Liver (tissue), 3 donors: ENCODE measurements around the gene DDOST.

Experiments
- EGR1 ChIP-seq, 2 donors: IDR thresholded peaks; 2 replicates each; pipeline ENCODE4 v1.6.1; 2016 to 2018; ENCODE audit warnings: antibody characterized with exemption in 2 of 2, low read depth in 2 of 2
- FOXA1 ChIP-seq: IDR thresholded peaks from 2 replicates; pipeline ENCODE4 v1.6.1; 2016; ENCODE audit warnings: antibody characterized with exemption
- GABPA ChIP-seq, 2 donors: IDR thresholded peaks in 1 of 2; conservative IDR thresholded peaks in 1 of 2; 2 replicates each; pipeline ENCODE4 v1.6.1; 2016; ENCODE audit warnings: antibody characterized with exemption in 2 of 2, mild to moderate bottlenecking in 1 of 2, moderate library complexity in 1 of 2
- JUND ChIP-seq, 2 donors: IDR thresholded peaks; 2 replicates each; pipeline ENCODE4 v1.6.1; 2016; ENCODE audit warnings: antibody characterized with exemption in 2 of 2
- NR2F2 ChIP-seq: IDR thresholded peaks from 2 replicates; pipeline ENCODE4 v1.6.1; 2016; ENCODE audit warnings: antibody characterized with exemption
- TAF1 ChIP-seq: conservative IDR thresholded peaks from 2 replicates; pipeline ENCODE4 v1.6.1; 2016; ENCODE audit warnings: antibody characterized with exemption, mild to moderate bottlenecking
- YY1 ChIP-seq: IDR thresholded peaks from 2 replicates; pipeline ENCODE4 v1.6.1; 2016; ENCODE audit warnings: antibody characterized with exemption, mild to moderate bottlenecking
- TF ChIP-seq, protein P1 (sequence below): fragments of 150-350 bp; IDR thresholded peaks from 2 replicates; pipeline ENCODE4 v1.5.1; 2017; ENCODE audit warnings: improper control_type of control experiment, low read depth, low read length; ENCODE audit not compliant: missing input control
- TF ChIP-seq, protein P2 (sequence below): IDR thresholded peaks from 2 replicates; pipeline ENCODE4 v1.6.1; 2016; ENCODE audit warnings: antibody characterized with exemption, mild to moderate bottlenecking
- TF ChIP-seq, protein P3 (sequence below): IDR thresholded peaks from 2 replicates; pipeline ENCODE4 v1.6.1; 2016; ENCODE audit warnings: antibody characterized with exemption
- TF ChIP-seq, protein P4 (sequence below): IDR thresholded peaks from 2 replicates; pipeline ENCODE4 v1.6.1; 2016; ENCODE audit warnings: antibody characterized with exemption
- TF ChIP-seq, protein P5 (sequence below): IDR thresholded peaks from 2 replicates; pipeline ENCODE4 v1.6.1; 2016; ENCODE audit warnings: antibody characterized with exemption
- donor health status: healthy.
- donor health status: healthy.

DNA sequence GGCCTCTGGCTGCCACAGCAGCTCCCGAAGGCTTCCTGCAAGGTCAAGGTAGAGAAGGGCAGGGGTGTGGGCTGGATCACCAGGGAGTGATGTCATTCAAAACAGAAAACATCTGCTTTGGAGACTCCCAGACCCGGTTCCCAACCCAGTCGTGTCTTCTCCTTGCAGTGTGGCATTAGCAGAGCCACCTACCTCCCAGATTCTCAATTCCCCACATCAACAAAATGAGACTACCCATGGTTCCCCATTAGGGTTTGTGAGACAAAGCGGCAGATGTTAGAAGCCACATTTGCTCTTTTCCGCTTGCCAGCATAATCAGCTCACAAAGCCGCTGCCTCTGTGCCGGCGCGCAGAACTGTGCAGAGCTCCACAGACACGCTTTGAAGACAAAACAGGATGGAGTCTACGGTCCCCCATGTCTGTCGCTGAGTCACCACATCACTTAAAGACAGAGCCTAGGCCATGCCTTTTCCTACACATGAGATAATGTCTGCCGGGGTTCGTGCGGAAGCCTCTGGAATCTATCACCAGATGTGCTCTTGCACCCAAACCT lies 44.1 kb upstream of the DDOST start:
- TF ChIP-seq, protein P1, sequence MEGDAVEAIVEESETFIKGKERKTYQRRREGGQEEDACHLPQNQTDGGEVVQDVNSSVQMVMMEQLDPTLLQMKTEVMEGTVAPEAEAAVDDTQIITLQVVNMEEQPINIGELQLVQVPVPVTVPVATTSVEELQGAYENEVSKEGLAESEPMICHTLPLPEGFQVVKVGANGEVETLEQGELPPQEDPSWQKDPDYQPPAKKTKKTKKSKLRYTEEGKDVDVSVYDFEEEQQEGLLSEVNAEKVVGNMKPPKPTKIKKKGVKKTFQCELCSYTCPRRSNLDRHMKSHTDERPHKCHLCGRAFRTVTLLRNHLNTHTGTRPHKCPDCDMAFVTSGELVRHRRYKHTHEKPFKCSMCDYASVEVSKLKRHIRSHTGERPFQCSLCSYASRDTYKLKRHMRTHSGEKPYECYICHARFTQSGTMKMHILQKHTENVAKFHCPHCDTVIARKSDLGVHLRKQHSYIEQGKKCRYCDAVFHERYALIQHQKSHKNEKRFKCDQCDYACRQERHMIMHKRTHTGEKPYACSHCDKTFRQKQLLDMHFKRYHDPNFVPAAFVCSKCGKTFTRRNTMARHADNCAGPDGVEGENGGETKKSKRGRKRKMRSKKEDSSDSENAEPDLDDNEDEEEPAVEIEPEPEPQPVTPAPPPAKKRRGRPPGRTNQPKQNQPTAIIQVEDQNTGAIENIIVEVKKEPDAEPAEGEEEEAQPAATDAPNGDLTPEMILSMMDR = no peak
- TF ChIP-seq JUND (IDR thresholded peaks at IDR 0.05) (no peak), FOXA1 (no peak), EGR1 (IDR thresholded peaks at IDR 0.05; ENCODE audit: low read depth in 2 of 2) (no peak), NR2F2 (no peak), GABPA (IDR thresholded peaks at IDR 0.05 in 1 of 2, conservative IDR thresholded peaks at IDR 0.05 in 1 of 2) (no peak), TAF1 (no peak), YY1 (no peak)
- TF ChIP-seq, protein P2, sequence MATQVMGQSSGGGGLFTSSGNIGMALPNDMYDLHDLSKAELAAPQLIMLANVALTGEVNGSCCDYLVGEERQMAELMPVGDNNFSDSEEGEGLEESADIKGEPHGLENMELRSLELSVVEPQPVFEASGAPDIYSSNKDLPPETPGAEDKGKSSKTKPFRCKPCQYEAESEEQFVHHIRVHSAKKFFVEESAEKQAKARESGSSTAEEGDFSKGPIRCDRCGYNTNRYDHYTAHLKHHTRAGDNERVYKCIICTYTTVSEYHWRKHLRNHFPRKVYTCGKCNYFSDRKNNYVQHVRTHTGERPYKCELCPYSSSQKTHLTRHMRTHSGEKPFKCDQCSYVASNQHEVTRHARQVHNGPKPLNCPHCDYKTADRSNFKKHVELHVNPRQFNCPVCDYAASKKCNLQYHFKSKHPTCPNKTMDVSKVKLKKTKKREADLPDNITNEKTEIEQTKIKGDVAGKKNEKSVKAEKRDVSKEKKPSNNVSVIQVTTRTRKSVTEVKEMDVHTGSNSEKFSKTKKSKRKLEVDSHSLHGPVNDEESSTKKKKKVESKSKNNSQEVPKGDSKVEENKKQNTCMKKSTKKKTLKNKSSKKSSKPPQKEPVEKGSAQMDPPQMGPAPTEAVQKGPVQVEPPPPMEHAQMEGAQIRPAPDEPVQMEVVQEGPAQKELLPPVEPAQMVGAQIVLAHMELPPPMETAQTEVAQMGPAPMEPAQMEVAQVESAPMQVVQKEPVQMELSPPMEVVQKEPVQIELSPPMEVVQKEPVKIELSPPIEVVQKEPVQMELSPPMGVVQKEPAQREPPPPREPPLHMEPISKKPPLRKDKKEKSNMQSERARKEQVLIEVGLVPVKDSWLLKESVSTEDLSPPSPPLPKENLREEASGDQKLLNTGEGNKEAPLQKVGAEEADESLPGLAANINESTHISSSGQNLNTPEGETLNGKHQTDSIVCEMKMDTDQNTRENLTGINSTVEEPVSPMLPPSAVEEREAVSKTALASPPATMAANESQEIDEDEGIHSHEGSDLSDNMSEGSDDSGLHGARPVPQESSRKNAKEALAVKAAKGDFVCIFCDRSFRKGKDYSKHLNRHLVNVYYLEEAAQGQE = no peak
- TF ChIP-seq, protein P3, sequence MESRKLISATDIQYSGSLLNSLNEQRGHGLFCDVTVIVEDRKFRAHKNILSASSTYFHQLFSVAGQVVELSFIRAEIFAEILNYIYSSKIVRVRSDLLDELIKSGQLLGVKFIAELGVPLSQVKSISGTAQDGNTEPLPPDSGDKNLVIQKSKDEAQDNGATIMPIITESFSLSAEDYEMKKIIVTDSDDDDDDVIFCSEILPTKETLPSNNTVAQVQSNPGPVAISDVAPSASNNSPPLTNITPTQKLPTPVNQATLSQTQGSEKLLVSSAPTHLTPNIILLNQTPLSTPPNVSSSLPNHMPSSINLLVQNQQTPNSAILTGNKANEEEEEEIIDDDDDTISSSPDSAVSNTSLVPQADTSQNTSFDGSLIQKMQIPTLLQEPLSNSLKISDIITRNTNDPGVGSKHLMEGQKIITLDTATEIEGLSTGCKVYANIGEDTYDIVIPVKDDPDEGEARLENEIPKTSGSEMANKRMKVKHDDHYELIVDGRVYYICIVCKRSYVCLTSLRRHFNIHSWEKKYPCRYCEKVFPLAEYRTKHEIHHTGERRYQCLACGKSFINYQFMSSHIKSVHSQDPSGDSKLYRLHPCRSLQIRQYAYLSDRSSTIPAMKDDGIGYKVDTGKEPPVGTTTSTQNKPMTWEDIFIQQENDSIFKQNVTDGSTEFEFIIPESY = no peak
- TF ChIP-seq, protein P4, sequence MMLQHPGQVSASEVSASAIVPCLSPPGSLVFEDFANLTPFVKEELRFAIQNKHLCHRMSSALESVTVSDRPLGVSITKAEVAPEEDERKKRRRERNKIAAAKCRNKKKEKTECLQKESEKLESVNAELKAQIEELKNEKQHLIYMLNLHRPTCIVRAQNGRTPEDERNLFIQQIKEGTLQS = no peak
- TF ChIP-seq, protein P5, sequence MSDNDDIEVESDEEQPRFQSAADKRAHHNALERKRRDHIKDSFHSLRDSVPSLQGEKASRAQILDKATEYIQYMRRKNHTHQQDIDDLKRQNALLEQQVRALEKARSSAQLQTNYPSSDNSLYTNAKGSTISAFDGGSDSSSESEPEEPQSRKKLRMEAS = no peak
